H1 (cell line): ENCODE measurements around the gene TTC39A. TPM values are rescaled to one million over a fixed set of nuclear protein-coding genes. Genes with fewer than 3 reads are reported as not detected.

Source experiments
- GABPA ChIP-seq: IDR thresholded peaks from 2 replicates; pipeline ENCODE4 v1.6.1; 2011; ENCODE audit warnings: mild to moderate bottlenecking, low read length, moderate library complexity, borderline replicate concordance; ENCODE audit not compliant: insufficient read depth
- POLR2A ChIP-seq, 2 experiments: IDR thresholded peaks; 1 replicate in 1 of 2; 2 replicates in 1 of 2; pipeline ENCODE4 v1.6.1; 2011; ENCODE audit warnings: low read depth in 2 of 2, low read length in 2 of 2, mild to moderate bottlenecking in 2 of 2; ENCODE audit errors: control extremely low read depth in 1 of 2
- RXRA ChIP-seq: IDR thresholded peaks from 2 replicates; pipeline ENCODE4 v1.6.1; 2011; ENCODE audit warnings: low read depth, mild to moderate bottlenecking, low read length, moderate library complexity; ENCODE audit not compliant: insufficient read depth
- SAP30 ChIP-seq: fragments of 300-600 bp; sonication (generic); IDR thresholded peaks from 2 replicates; pipeline ENCODE4 v1.7.1; 2012; ENCODE audit warnings: low read length, moderate library complexity, mild to moderate bottlenecking, inconsistent platforms; ENCODE audit not compliant: insufficient read depth, insufficient replicate concordance
- YY1 ChIP-seq: IDR thresholded peaks from 2 replicates; pipeline ENCODE4 v1.6.1; 2011; ENCODE audit warnings: low read depth, mild to moderate bottlenecking, low read length
- polyA plus RNA-seq, 7 experiments: library from polyadenylated mRNA; depleted of rRNA in 3 of 7; stranded (reverse) in 5 of 7; unstranded in 2 of 7; fragments of >200 nt in 5 of 7; fragments of 200-250 nt in 2 of 7; gene quantifications; 1 replicate in 5 of 7; 2 replicates in 1 of 7; 4 replicates in 1 of 7; pipeline versions ENCODE4 v1.2.1 to v1.2.3, GENCODE V29; 2011 to 2013; ENCODE audit warnings: missing spikeins in 2 of 7, mixed read lengths in 2 of 7
- total RNA-seq: library from RNA; stranded (reverse); fragmentation: NEBNext Ultra II Directional; extraction: Animal tissue kit (Norgen Biotek cat#: 25700); gene quantifications from 2 replicates; pipeline ENCODE4 v1.2.1, GENCODE V29; 2021
- TF ChIP-seq, protein P1 (sequence below): fragments of 300-600 bp; sonication (generic); IDR thresholded peaks from 2 replicates; pipeline ENCODE4 v1.7.1; 2012; ENCODE audit warnings: low read length, moderate library complexity, mild to moderate bottlenecking, inconsistent platforms; ENCODE audit not compliant: insufficient replicate concordance

TTC39A gene
- total and polyA plus RNA-seq, 2 of the 8 experiments (the other 6 are each of a cell fraction or from before 2014, with no cell fraction given): 5.5 to 5.8 TPM

GRCh38 chr1:51304360-51304759 is 26.0 kb downstream of the TTC39A start (continued):
- TF ChIP-seq GABPA (no peak), YY1 (no peak), SAP30 (no peak), RXRA (no peak), POLR2A (IDR thresholded peaks at IDR 0.05; ENCODE audit: control extremely low read depth in 1 of 2, low read depth in 2 of 2, low read length in 2 of 2) (no peak)
- TF ChIP-seq, protein P1, sequence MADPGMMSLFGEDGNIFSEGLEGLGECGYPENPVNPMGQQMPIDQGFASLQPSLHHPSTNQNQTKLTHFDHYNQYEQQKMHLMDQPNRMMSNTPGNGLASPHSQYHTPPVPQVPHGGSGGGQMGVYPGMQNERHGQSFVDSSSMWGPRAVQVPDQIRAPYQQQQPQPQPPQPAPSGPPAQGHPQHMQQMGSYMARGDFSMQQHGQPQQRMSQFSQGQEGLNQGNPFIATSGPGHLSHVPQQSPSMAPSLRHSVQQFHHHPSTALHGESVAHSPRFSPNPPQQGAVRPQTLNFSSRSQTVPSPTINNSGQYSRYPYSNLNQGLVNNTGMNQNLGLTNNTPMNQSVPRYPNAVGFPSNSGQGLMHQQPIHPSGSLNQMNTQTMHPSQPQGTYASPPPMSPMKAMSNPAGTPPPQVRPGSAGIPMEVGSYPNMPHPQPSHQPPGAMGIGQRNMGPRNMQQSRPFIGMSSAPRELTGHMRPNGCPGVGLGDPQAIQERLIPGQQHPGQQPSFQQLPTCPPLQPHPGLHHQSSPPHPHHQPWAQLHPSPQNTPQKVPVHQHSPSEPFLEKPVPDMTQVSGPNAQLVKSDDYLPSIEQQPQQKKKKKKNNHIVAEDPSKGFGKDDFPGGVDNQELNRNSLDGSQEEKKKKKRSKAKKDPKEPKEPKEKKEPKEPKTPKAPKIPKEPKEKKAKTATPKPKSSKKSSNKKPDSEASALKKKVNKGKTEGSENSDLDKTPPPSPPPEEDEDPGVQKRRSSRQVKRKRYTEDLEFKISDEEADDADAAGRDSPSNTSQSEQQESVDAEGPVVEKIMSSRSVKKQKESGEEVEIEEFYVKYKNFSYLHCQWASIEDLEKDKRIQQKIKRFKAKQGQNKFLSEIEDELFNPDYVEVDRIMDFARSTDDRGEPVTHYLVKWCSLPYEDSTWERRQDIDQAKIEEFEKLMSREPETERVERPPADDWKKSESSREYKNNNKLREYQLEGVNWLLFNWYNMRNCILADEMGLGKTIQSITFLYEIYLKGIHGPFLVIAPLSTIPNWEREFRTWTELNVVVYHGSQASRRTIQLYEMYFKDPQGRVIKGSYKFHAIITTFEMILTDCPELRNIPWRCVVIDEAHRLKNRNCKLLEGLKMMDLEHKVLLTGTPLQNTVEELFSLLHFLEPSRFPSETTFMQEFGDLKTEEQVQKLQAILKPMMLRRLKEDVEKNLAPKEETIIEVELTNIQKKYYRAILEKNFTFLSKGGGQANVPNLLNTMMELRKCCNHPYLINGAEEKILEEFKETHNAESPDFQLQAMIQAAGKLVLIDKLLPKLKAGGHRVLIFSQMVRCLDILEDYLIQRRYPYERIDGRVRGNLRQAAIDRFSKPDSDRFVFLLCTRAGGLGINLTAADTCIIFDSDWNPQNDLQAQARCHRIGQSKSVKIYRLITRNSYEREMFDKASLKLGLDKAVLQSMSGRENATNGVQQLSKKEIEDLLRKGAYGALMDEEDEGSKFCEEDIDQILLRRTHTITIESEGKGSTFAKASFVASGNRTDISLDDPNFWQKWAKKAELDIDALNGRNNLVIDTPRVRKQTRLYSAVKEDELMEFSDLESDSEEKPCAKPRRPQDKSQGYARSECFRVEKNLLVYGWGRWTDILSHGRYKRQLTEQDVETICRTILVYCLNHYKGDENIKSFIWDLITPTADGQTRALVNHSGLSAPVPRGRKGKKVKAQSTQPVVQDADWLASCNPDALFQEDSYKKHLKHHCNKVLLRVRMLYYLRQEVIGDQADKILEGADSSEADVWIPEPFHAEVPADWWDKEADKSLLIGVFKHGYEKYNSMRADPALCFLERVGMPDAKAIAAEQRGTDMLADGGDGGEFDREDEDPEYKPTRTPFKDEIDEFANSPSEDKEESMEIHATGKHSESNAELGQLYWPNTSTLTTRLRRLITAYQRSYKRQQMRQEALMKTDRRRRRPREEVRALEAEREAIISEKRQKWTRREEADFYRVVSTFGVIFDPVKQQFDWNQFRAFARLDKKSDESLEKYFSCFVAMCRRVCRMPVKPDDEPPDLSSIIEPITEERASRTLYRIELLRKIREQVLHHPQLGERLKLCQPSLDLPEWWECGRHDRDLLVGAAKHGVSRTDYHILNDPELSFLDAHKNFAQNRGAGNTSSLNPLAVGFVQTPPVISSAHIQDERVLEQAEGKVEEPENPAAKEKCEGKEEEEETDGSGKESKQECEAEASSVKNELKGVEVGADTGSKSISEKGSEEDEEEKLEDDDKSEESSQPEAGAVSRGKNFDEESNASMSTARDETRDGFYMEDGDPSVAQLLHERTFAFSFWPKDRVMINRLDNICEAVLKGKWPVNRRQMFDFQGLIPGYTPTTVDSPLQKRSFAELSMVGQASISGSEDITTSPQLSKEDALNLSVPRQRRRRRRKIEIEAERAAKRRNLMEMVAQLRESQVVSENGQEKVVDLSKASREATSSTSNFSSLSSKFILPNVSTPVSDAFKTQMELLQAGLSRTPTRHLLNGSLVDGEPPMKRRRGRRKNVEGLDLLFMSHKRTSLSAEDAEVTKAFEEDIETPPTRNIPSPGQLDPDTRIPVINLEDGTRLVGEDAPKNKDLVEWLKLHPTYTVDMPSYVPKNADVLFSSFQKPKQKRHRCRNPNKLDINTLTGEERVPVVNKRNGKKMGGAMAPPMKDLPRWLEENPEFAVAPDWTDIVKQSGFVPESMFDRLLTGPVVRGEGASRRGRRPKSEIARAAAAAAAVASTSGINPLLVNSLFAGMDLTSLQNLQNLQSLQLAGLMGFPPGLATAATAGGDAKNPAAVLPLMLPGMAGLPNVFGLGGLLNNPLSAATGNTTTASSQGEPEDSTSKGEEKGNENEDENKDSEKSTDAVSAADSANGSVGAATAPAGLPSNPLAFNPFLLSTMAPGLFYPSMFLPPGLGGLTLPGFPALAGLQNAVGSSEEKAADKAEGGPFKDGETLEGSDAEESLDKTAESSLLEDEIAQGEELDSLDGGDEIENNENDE: no peak
